K562 (cell line): ENCODE measurements around the gene HSPA1L. TPM values are rescaled to one million over a fixed set of nuclear protein-coding genes. Genes with fewer than 3 reads are reported as not detected.

ENCODE experiments used
- CXXC5 ChIP-seq: fragments of 250-450 bp; sonication (Bioruptor Pico); IDR thresholded peaks from 2 replicates; pipeline ENCODE4 v1.8.0; 2022; ENCODE audit warnings: inconsistent platforms, mild to moderate bottlenecking, moderate library complexity
- FOXK2 ChIP-seq, 2 experiments: fragments of 450-650 bp; IDR thresholded peaks in 1 of 2; conservative IDR thresholded peaks in 1 of 2; 2 replicates each; pipeline ENCODE4 v1.6.1; 2016; ENCODE audit warnings: low read depth in 2 of 2, mild to moderate bottlenecking in 1 of 2
- HDAC1 ChIP-seq, 2 experiments: fragments of 450-650 bp; IDR thresholded peaks; 2 replicates each; pipeline ENCODE4 v1.6.1; 2016 to 2017; ENCODE audit warnings: inconsistent platforms in 1 of 2, mild to moderate bottlenecking in 1 of 2, moderate library complexity in 1 of 2
- HDGF ChIP-seq: fragments of 450-650 bp; IDR thresholded peaks from 2 replicates; pipeline ENCODE4 v1.6.1; 2016
- HLTF ChIP-seq: fragments of 450-650 bp; IDR thresholded peaks from 2 replicates; pipeline ENCODE4 v1.6.1; 2016
- LEF1 ChIP-seq: fragments of 450-650 bp; IDR thresholded peaks from 2 replicates; pipeline ENCODE4 v1.6.1; 2016; ENCODE audit warnings: mild to moderate bottlenecking
- MAZ ChIP-seq, 2 experiments: fragments of 450-650 bp in 1 of 2; sonication (generic) in 1 of 2; formaldehyde crosslinking; IDR thresholded peaks in 1 of 2; conservative IDR thresholded peaks in 1 of 2; 2 replicates each; pipeline versions ENCODE4 v1.4.0 to v1.5.0; 2020; ENCODE audit warnings: mild to moderate bottlenecking in 1 of 2, missing genetic modification reagents in 1 of 2
- MYNN ChIP-seq, 2 experiments: sonication (generic); formaldehyde crosslinking in 1 of 2; IDR thresholded peaks; 2 replicates each; pipeline versions ENCODE4 v1.5.0 to v1.6.1; 2016 to 2020; ENCODE audit warnings: antibody characterized with exemption in 1 of 2, missing genetic modification reagents in 1 of 2
- RAD21 ChIP-seq, 2 experiments: fragments of 250-450 bp in 1 of 2; fragments of 450-650 bp in 1 of 2; sonication (Bioruptor Pico) in 1 of 2; formaldehyde crosslinking in 1 of 2; IDR thresholded peaks in 1 of 2; conservative IDR thresholded peaks in 1 of 2; 2 replicates each; pipeline versions ENCODE4 v1.4.0 to v1.8.0; 2020 to 2022; ENCODE audit warnings: mild to moderate bottlenecking in 2 of 2, moderate library complexity in 1 of 2
- SAFB ChIP-seq: fragments of 200-400 bp; formaldehyde crosslinking; IDR thresholded peaks from 2 replicates; pipeline ENCODE4 v1.6.1; 2017; ENCODE audit warnings: low read depth, low read length, borderline replicate concordance
- SMARCA5 ChIP-seq: fragments of 450-650 bp; IDR thresholded peaks from 2 replicates; pipeline ENCODE4 v1.6.1; 2016
- SPI1 ChIP-seq: IDR thresholded peaks from 2 replicates; pipeline ENCODE4 v1.6.1; 2011; ENCODE audit warnings: low read depth, low read length, control low read depth, borderline replicate concordance
- SRSF7 ChIP-seq: fragments of 200-400 bp; formaldehyde crosslinking; optimal IDR thresholded peaks from 2 replicates; pipeline ENCODE3; 2017; ENCODE audit warnings: mild to moderate bottlenecking, low read depth, low read length
- ZFP36 ChIP-seq: fragments of 150-350 bp; IDR thresholded peaks from 2 replicates; pipeline ENCODE4 v1.6.1; 2018; ENCODE audit warnings: low read length, low read depth; ENCODE audit not compliant: partially characterized antibody
- ZNF384 ChIP-seq: IDR thresholded peaks from 2 replicates; pipeline ENCODE4 v1.6.1; 2012; ENCODE audit warnings: low read depth, low read length, improper control_type of control experiment
- ZNF830 ChIP-seq: fragments of 250-450 bp; sonication (Bioruptor Pico); IDR thresholded peaks from 2 replicates; pipeline ENCODE4 v1.5.0; 2021; ENCODE audit warnings: mild to moderate bottlenecking
- polyA plus RNA-seq, 8 experiments: library from polyadenylated mRNA; depleted of rRNA in 4 of 8; stranded (reverse) in 5 of 8; unstranded in 3 of 8; fragments of >200 nt; fragmentation: Nextera tagmentation in 2 of 8; fragmentation: Illumina TruSeq in 1 of 8; extraction: Ambion mirVana in 2 of 8; extraction: Trizol in 1 of 8; gene quantifications; 2 replicates each; pipeline versions ENCODE4 v1.2.1 to v1.2.3, GENCODE V29; 2011 to 2014; ENCODE audit warnings: inconsistent platforms in 1 of 8, missing spikeins in 1 of 8
- total RNA-seq, 7 experiments: library from RNA; depleted of rRNA in 6 of 7; stranded (reverse); fragments of >200 nt in 6 of 7; fragmentation: Illumina TruSeq in 2 of 7; extraction: Trizol in 2 of 7; gene quantifications; 2 replicates each; pipeline versions ENCODE4 v1.2.1 to v1.2.3, GENCODE V29; 2011 to 2021; ENCODE audit warnings: low replicate concordance in 1 of 7
- TF ChIP-seq, protein P1 (sequence below), 3 experiments: IDR thresholded peaks in 2 of 3; conservative IDR thresholded peaks in 1 of 3; 2 replicates each; pipeline ENCODE4 v1.5.1; 2011 to 2012; ENCODE audit warnings: low read length in 3 of 3, mild to moderate bottlenecking in 3 of 3, control low read depth in 2 of 3, improper control_type of control experiment in 1 of 3, inconsistent platforms in 1 of 3, low read depth in 1 of 3, mixed read lengths in 1 of 3, moderate library complexity in 1 of 3; ENCODE audit not compliant: insufficient read depth in 2 of 3
- TF ChIP-seq, protein P2 (sequence below): fragments of 450-650 bp; IDR thresholded peaks from 2 replicates; pipeline ENCODE4 v1.6.1; 2016; ENCODE audit warnings: borderline replicate concordance
- TF ChIP-seq, protein P3 (sequence below): fragments of 200-800 bp; sonication (Bioruptor generic); IDR thresholded peaks from 2 replicates; pipeline ENCODE4 v1.6.1; 2017; ENCODE audit warnings: missing genetic modification characterization, missing compliant biosample characterization
- TF ChIP-seq, protein P4 (sequence below), 2 experiments: fragments of 200-800 bp in 1 of 2; sonication (Bioruptor generic) in 1 of 2; sonication (generic) in 1 of 2; formaldehyde crosslinking in 1 of 2; IDR thresholded peaks in 1 of 2; conservative IDR thresholded peaks in 1 of 2; 2 replicates each; pipeline versions ENCODE4 v1.5.0 to v1.6.1; 2016 to 2020; ENCODE audit warnings: missing compliant biosample characterization in 1 of 2, missing genetic modification characterization in 1 of 2, missing genetic modification reagents in 1 of 2

The HSPA1L gene
- total and polyA plus RNA-seq, 9 of the 15 experiments (the other 6 are each of a cell fraction or from before 2014, with no cell fraction given) = 0.14 to 2.1 (median 1.3) TPM

DNA sequence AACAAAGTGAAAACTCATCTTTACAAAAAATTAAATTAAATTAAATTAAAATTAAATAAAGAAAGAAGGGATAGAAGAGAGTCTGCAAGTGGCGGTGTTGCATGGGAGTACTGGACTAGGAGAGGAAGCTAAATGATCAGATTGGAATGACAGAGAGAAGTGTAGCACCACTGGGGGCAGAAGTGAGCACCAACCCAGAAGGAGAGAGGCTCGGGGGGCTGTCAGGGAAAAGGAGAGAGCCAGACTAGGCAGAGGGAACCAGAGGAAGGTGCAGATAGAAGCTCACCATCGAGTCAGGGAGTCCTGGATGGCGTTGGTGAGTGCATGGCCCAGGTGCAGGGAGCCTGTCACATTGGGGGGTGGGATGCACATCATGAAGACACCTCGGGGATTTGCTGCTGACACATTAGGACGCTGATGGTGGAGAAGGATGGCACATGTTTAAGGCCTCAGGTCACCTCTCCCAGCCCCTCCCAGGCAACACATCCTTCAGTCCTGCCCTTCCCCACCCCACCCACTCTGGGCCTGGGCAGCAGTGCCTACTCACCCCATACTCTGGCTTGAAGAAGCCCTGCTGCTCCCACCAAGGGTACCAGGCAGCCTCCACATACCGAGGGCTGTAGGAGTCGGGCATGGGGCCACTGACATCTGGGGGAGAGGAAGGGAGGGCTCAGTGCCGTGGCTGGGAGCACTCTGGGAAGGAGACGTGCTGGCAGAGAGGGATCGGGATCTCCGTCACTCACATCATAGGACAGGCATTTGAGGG is 23.6 kb downstream of the HSPA1L start (continued):
- TF ChIP-seq HLTF (0 out of 2 replicates have a peak, but pooled peaks have one; percentile 50), ZNF384 (peak; percentile 36; the same call in 1 of the 2 replicates), ZNF830 (CRISPR knock-in tag) (no peak), SRSF7 (no peak), HDGF (peak; percentile 98), HDAC1 (IDR thresholded peaks at IDR 0.05) (peak in 1 of 2 experiments; percentile 54; a peak in 2 of 4 replicates), SPI1 (peak; percentile 53; the same call in 1 of the 2 replicates), RAD21 (CRISPR knock-in tag; conservative IDR thresholded peaks at IDR 0.05 in 1 of 2, IDR thresholded peaks at IDR 0.05 in 1 of 2) (peak; percentile 37 to 61), CXXC5 (CRISPR knock-in tag) (0 out of 2 replicates have a peak, but pooled peaks have one; percentile 0), SAFB (no peak), ZFP36 (no peak), SMARCA5 (peak; percentile 69; the same call in 1 of the 2 replicates), FOXK2 (conservative IDR thresholded peaks at IDR 0.05 in 1 of 2, IDR thresholded peaks at IDR 0.05 in 1 of 2; ENCODE audit: low read depth in 2 of 2) (0 out of 4 replicates have a peak, but pooled peaks of 1 of the 2 experiments have one; percentile 32), MYNN (IDR thresholded peaks at IDR 0.05) (no peak), MYNN (CRISPR knock-in tag; IDR thresholded peaks at IDR 0.05) (peak; percentile 20; the same call in 1 of the 2 replicates), LEF1 (no peak), MAZ (CRISPR knock-in tag; conservative IDR thresholded peaks at IDR 0.05 in 1 of 2, IDR thresholded peaks at IDR 0.05 in 1 of 2) (peak in 1 of 2 experiments; percentile 34; a peak in 1 of 4 replicates)
- TF ChIP-seq, protein P1, sequence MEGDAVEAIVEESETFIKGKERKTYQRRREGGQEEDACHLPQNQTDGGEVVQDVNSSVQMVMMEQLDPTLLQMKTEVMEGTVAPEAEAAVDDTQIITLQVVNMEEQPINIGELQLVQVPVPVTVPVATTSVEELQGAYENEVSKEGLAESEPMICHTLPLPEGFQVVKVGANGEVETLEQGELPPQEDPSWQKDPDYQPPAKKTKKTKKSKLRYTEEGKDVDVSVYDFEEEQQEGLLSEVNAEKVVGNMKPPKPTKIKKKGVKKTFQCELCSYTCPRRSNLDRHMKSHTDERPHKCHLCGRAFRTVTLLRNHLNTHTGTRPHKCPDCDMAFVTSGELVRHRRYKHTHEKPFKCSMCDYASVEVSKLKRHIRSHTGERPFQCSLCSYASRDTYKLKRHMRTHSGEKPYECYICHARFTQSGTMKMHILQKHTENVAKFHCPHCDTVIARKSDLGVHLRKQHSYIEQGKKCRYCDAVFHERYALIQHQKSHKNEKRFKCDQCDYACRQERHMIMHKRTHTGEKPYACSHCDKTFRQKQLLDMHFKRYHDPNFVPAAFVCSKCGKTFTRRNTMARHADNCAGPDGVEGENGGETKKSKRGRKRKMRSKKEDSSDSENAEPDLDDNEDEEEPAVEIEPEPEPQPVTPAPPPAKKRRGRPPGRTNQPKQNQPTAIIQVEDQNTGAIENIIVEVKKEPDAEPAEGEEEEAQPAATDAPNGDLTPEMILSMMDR (IDR thresholded peaks at IDR 0.05 in 2 of 3, conservative IDR thresholded peaks at IDR 0.05 in 1 of 3; ENCODE audit: insufficient read depth in 2 of 3, low read depth in 1 of 3, low read length in 3 of 3) = peak; percentile 90 to 92 (median 91)
- TF ChIP-seq, protein P2, sequence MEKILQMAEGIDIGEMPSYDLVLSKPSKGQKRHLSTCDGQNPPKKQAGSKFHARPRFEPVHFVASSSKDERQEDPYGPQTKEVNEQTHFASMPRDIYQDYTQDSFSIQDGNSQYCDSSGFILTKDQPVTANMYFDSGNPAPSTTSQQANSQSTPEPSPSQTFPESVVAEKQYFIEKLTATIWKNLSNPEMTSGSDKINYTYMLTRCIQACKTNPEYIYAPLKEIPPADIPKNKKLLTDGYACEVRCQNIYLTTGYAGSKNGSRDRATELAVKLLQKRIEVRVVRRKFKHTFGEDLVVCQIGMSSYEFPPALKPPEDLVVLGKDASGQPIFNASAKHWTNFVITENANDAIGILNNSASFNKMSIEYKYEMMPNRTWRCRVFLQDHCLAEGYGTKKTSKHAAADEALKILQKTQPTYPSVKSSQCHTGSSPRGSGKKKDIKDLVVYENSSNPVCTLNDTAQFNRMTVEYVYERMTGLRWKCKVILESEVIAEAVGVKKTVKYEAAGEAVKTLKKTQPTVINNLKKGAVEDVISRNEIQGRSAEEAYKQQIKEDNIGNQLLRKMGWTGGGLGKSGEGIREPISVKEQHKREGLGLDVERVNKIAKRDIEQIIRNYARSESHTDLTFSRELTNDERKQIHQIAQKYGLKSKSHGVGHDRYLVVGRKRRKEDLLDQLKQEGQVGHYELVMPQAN = no peak
- TF ChIP-seq, protein P3, sequence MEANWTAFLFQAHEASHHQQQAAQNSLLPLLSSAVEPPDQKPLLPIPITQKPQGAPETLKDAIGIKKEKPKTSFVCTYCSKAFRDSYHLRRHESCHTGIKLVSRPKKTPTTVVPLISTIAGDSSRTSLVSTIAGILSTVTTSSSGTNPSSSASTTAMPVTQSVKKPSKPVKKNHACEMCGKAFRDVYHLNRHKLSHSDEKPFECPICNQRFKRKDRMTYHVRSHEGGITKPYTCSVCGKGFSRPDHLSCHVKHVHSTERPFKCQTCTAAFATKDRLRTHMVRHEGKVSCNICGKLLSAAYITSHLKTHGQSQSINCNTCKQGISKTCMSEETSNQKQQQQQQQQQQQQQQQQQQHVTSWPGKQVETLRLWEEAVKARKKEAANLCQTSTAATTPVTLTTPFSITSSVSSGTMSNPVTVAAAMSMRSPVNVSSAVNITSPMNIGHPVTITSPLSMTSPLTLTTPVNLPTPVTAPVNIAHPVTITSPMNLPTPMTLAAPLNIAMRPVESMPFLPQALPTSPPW (CRISPR knock-in tag) = peak; percentile 46
- TF ChIP-seq, protein P4, sequence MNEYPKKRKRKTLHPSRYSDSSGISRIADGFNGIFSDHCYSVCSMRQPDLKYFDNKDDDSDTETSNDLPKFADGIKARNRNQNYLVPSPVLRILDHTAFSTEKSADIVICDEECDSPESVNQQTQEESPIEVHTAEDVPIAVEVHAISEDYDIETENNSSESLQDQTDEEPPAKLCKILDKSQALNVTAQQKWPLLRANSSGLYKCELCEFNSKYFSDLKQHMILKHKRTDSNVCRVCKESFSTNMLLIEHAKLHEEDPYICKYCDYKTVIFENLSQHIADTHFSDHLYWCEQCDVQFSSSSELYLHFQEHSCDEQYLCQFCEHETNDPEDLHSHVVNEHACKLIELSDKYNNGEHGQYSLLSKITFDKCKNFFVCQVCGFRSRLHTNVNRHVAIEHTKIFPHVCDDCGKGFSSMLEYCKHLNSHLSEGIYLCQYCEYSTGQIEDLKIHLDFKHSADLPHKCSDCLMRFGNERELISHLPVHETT (CRISPR knock-in tag; conservative IDR thresholded peaks at IDR 0.05 in 1 of 2, IDR thresholded peaks at IDR 0.05 in 1 of 2) = 0 out of 4 replicates have a peak, but pooled peaks of 1 of the 2 experiments have one; percentile 30
